ENCODE results near the gene TPRA1. TPM values are rescaled to one million over a fixed set of nuclear protein-coding genes. Genes with fewer than 3 reads are reported as not detected.

Gene TPRA1
- total RNA-seq, 2 donors from 2014 or later, result 12.5 to 16.6 TPM

DNA sequence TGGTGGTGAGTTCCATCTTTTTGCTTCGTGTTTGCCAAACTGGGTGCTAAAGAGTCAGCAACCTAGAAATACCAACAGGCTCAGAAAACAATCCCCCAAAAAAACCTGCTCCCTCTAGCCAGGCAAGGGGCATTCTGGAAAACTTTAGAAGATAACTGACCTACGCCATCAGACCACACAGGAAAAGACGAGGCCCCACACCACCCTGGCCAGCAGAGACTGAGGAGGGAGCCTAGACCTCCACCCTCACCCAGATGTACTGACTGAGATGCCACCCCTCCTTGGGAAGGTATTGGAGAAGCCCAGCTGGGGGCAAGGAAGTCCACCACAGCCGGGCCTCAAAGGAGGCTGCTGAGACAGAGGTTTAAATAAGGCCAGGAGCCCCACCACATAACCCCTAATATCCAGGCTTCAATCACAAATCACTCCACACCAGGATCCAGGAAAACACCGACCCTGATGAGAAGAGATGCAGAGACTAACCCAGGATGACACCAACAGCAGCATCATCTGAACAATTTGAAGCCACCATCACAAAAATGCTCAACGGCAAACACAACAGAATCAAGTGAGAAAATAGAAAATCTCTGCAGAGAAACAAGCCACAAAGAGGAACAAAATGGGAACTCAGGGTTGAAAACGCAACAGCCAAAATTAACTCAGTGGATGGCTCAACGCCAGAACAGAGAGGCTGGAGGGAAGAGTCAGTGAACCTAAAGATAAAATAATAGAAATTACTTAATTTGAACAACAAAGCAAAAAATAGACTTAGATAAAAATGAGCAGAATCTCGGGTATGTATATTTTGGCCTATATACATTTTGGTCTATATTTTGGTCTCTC is 61.0 kb downstream of the TPRA1 start:
- peaks cover 43% of the 10 kb centered on the region for H3K27me3 Mint-ChIP-seq
- no peak overlapping the region for H3K27ac Mint-ChIP-seq
- H3K4me1 Mint-ChIP-seq, result no peaks in the 10 kb centered on the region
- no peak overlapping the region for H3K4me3 Mint-ChIP-seq
- ATAC-seq (no peak), DNase-seq (no peak)
- H3K9me3 ChIP-seq (ENCODE audit: control insufficient read depth, low read length, poor library complexity, severe bottlenecking), result no peaks in the 10 kb centered on the region
- peaks cover 2% of the 10 kb centered on the region for H3K36me3 Mint-ChIP-seq (ENCODE audit: low read depth)

DNA sequence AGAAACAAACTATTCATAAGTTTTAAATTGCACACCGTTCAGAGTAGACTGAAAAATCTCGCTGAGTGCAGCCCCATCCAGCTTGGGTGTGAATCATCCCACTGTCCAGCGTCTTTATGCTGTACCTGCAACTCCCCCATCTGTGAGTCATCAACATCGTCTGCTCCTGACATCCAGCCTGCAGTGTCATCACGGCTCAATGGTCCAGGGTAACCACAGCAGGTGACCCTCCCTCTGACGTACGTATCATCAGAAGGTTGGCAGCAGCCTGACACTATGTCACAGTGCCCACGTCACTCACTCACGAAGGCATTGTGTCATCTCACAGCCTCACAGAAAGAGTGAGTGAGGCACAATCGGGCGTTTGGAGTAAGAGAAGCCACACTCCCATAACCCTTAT is 65.2 kb downstream of the TPRA1 start:
- ATAC-seq (no peak), DNase-seq (no peak)
- no peaks in the 10 kb centered on the region for H3K9me3 ChIP-seq (ENCODE audit: control insufficient read depth, low read length, poor library complexity, severe bottlenecking)
- H3K4me3 Mint-ChIP-seq, result no peak overlapping the region
- H3K36me3 Mint-ChIP-seq (ENCODE audit: low read depth), result peaks cover 2% of the 10 kb centered on the region
- H3K27me3 Mint-ChIP-seq, result peaks cover 57% of the 10 kb centered on the region
- H3K27ac Mint-ChIP-seq, result no peak overlapping the region
- no peaks in the 10 kb centered on the region for H3K4me1 Mint-ChIP-seq

DNA sequence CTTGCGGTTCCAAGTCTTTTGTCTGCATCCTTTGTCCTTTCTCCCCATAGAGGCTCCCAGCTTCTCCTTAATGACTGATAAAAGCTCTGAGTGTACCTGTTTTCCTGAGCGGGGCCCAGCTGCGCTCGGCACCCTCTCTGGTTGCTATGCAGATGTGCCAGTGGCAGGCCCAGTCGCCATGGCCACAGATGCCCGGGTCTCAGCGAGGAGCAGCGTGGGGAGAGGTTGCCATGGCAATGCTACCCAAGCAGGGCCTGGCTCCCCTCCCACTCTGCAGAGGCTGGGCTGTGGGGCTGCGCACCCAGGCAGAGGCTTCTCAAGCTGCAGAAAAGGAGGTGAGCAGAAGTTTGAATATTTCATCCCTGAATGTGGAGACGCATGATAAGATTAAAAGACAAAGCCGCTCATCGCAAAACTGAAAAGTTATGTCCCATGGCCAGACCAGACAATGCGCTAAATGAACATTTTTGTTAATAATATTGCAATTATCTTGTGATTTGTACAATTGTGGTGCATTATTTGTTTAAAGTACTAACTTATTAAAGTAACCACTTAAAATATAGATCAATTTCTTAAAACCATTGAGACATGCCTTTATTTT is 66.1 kb downstream of the TPRA1 start:
- H3K36me3 Mint-ChIP-seq (ENCODE audit: low read depth), result peaks cover 2% of the 10 kb centered on the region
- H3K27ac Mint-ChIP-seq, result no peak overlapping the region
- no peak for DNase-seq
- no peak overlapping the region for H3K4me3 Mint-ChIP-seq
- H3K9me3 ChIP-seq (ENCODE audit: control insufficient read depth, low read length, poor library complexity, severe bottlenecking), result no peaks in the 10 kb centered on the region
- H3K4me1 Mint-ChIP-seq, result no peaks in the 10 kb centered on the region
- H3K27me3 Mint-ChIP-seq, result peaks cover 52% of the 10 kb centered on the region
- ATAC-seq, result no peak

Other genes with a start within 250 kb of the TPRA1 start
- gene MCM2, start 7.7 kb upstream of the TPRA1 start, total RNA-seq, result 10 to 100 TPM in 1 of 2 donors, 1 to 10 TPM in 1; 8.6 to 11.6 TPM
- 1 to 10 TPM; 4.8 to 5.5 TPM for gene PODXL2, start 38.5 kb upstream of the TPRA1 start, total RNA-seq
- 10 to 100 TPM; 88.6 to 95.2 TPM for gene ABTB1, start 82.2 kb upstream of the TPRA1 start, total RNA-seq
- 10 to 100 TPM in 1 of 2 donors, 1 to 10 TPM in 1; 3.3 to 28.7 TPM for gene MGLL, start 231.8 kb upstream of the TPRA1 start, total RNA-seq

All from T-helper 17 cell (primary cell).